Liver (tissue), 9 donors: Measurements from ENCODE around the gene MAT2A. TPM values are rescaled to one million over a fixed set of nuclear protein-coding genes. Genes with fewer than 3 reads are reported as not detected.

Experiments used
- DNase-seq: peaks from one replicate; pipeline ENCODE4 v3.0.0-alpha.2; 2017; ENCODE audit warnings: low spot score
- H3K27ac ChIP-seq, 2 donors: one replicate each; pipeline ENCODE4 v1.7.0; 2013; ENCODE audit warnings: inconsistent platforms in 2 of 2, low read length in 2 of 2, control low read depth in 1 of 2, low read depth in 1 of 2, mild to moderate bottlenecking in 1 of 2
- H3K27me3 ChIP-seq, 4 donors: one replicate each; pipeline versions ENCODE4 v1.6.1 to v1.7.0; 2013; ENCODE audit warnings: low read length in 3 of 4, inconsistent platforms in 1 of 4, mild to moderate bottlenecking in 1 of 4, moderate library complexity in 1 of 4; ENCODE audit not compliant: control insufficient read depth in 4 of 4, insufficient read depth in 4 of 4
- H3K36me3 ChIP-seq, 4 donors: one replicate each; pipeline versions ENCODE4 v1.6.1 to v1.7.0; 2013; ENCODE audit warnings: low read length in 3 of 4, mild to moderate bottlenecking in 3 of 4, low read depth in 1 of 4, moderate library complexity in 1 of 4; ENCODE audit not compliant: control insufficient read depth in 4 of 4, insufficient read depth in 3 of 4
- H3K4me1 ChIP-seq, 4 donors: one replicate each; pipeline versions ENCODE4 v1.6.1 to v1.7.0; 2013; ENCODE audit warnings: low read length in 3 of 4, mild to moderate bottlenecking in 3 of 4, moderate library complexity in 1 of 4; ENCODE audit not compliant: control insufficient read depth in 4 of 4, insufficient read depth in 4 of 4
- H3K4me3 ChIP-seq, 3 donors: one replicate each; pipeline versions ENCODE4 v1.6.1 to v1.7.0; 2013; ENCODE audit warnings: low read length in 3 of 3, control low read depth in 1 of 3, low read depth in 1 of 3, mild to moderate bottlenecking in 1 of 3
- H3K9ac ChIP-seq, 2 donors: one replicate each; pipeline ENCODE4 v1.7.0; 2013; ENCODE audit warnings: low read length in 2 of 2, mild to moderate bottlenecking in 2 of 2, moderate library complexity in 2 of 2, control low read depth in 1 of 2, low read depth in 1 of 2
- H3K9me3 ChIP-seq, 4 donors: one replicate each; pipeline versions ENCODE4 v1.6.1 to v1.7.0; 2013; ENCODE audit warnings: low read length in 3 of 4; ENCODE audit not compliant: control insufficient read depth in 4 of 4
- CTCF ChIP-seq: fragments of 150-350 bp; IDR thresholded peaks from 2 replicates; pipeline ENCODE4 v1.5.1; 2017; ENCODE audit warnings: improper control_type of control experiment, low read depth, low read length; ENCODE audit not compliant: missing input control
- EGR1 ChIP-seq, 2 donors: IDR thresholded peaks; 2 replicates each; pipeline ENCODE4 v1.6.1; 2016 to 2018; ENCODE audit warnings: antibody characterized with exemption in 2 of 2, low read depth in 2 of 2
- FOXA1 ChIP-seq: IDR thresholded peaks from 2 replicates; pipeline ENCODE4 v1.6.1; 2016; ENCODE audit warnings: antibody characterized with exemption
- FOXA2 ChIP-seq: IDR thresholded peaks from 2 replicates; pipeline ENCODE4 v1.6.1; 2016; ENCODE audit warnings: antibody characterized with exemption
- GABPA ChIP-seq, 2 donors: IDR thresholded peaks in 1 of 2; conservative IDR thresholded peaks in 1 of 2; 2 replicates each; pipeline ENCODE4 v1.6.1; 2016; ENCODE audit warnings: antibody characterized with exemption in 2 of 2, mild to moderate bottlenecking in 1 of 2, moderate library complexity in 1 of 2
- HNF4A ChIP-seq, 2 donors: conservative IDR thresholded peaks; 2 replicates each; pipeline ENCODE4 v1.6.1; 2016; ENCODE audit warnings: antibody characterized with exemption in 2 of 2, mild to moderate bottlenecking in 2 of 2
- HNF4G ChIP-seq: IDR thresholded peaks from 2 replicates; pipeline ENCODE4 v1.6.1; 2016; ENCODE audit warnings: antibody characterized with exemption
- JUND ChIP-seq, 2 donors: IDR thresholded peaks; 2 replicates each; pipeline ENCODE4 v1.6.1; 2016; ENCODE audit warnings: antibody characterized with exemption in 2 of 2
- MAX ChIP-seq: IDR thresholded peaks from 2 replicates; pipeline ENCODE4 v1.6.1; 2016; ENCODE audit warnings: antibody characterized with exemption
- NR2F2 ChIP-seq: IDR thresholded peaks from 2 replicates; pipeline ENCODE4 v1.6.1; 2016; ENCODE audit warnings: antibody characterized with exemption
- RXRA ChIP-seq, 2 donors: IDR thresholded peaks; 2 replicates each; pipeline ENCODE4 v1.6.1; 2017 to 2018; ENCODE audit warnings: antibody characterized with exemption in 2 of 2, mild to moderate bottlenecking in 1 of 2
- SP1 ChIP-seq: IDR thresholded peaks from 2 replicates; pipeline ENCODE4 v1.6.1; 2018; ENCODE audit warnings: antibody characterized with exemption, mild to moderate bottlenecking
- TAF1 ChIP-seq: conservative IDR thresholded peaks from 2 replicates; pipeline ENCODE4 v1.6.1; 2016; ENCODE audit warnings: antibody characterized with exemption, mild to moderate bottlenecking
- YY1 ChIP-seq: IDR thresholded peaks from 2 replicates; pipeline ENCODE4 v1.6.1; 2016; ENCODE audit warnings: antibody characterized with exemption, mild to moderate bottlenecking
- WGBS: extraction: QIAGEN DNeasy Blood & Tissue Kit; methylation state at CpG from one replicate; pipeline ENCODE4 v1.1.7; 2013; 5-methylcytosine and 5-hydroxymethylcytosine counted together
- polyA plus RNA-seq, 2 donors: library from polyadenylated mRNA; stranded (reverse) in 1 of 2; unstranded in 1 of 2; fragments of 200-250 nt in 1 of 2; fragments of >200 nt in 1 of 2; fragmentation: Nextera tagmentation in 1 of 2; extraction: Ambion mirVana in 1 of 2; gene quantifications; one replicate each; pipeline versions ENCODE4 v1.2.1 to v1.2.3, GENCODE V29; 2013 to 2015
- total RNA-seq, 2 donors: library from RNA; depleted of rRNA; stranded (reverse); fragments of >200 nt; gene quantifications; one replicate each; pipeline ENCODE4 v1.2.3, GENCODE V29; 2014
- TF ChIP-seq, protein P1 (sequence below): IDR thresholded peaks from 2 replicates; pipeline ENCODE4 v1.6.1; 2016; ENCODE audit warnings: antibody characterized with exemption
- donor health status: healthy.
- donor health status: healthy.
- donor health status: healthy.
- donor health status: healthy.
- donor health status: healthy.

The MAT2A gene
- total and polyA plus RNA-seq, 4 donors, result 48.3 to 104 (median 79.9) TPM

DNA sequence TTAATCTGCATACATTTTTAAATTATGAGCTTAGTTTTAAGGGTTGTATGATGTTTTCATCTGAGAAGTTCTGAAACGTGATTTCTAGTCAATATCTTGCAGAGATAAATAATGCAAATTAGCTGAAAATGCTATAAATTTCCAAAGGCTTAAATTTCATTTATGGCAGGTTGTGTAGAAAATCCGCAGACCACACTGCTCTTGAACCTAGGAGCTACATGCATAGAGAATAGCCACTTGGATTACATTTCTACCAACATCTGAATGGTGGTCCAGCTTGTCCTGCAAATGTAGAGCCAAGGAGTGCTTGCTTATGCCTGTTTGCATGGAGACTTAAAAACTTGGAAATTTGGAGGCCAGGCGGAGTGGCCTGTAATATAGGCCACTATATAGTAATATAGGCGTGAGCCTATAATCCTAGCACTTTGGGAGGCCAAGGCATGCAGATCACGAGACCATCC lies 6.8 kb downstream of the MAT2A start:
- Histone ChIP-seq H3K36me3 (peaks cover 0 to 64% (median 45%) of the 10 kb centered on the region in 4 donors), H3K27me3 (no peaks in the 10 kb centered on the region), H3K9me3 (no peaks in the 10 kb centered on the region), H3K9ac (no peak overlapping the region), H3K4me1 (peaks cover 1 to 19% (median 14%) of the 10 kb centered on the region in 4 donors), H3K4me3 (no peak overlapping the region), H3K27ac (no peak overlapping the region)
- DNase-seq, result no peak
- no peak for TF ChIP-seq YY1
- no peak for TF ChIP-seq JUND (IDR thresholded peaks at IDR 0.05)
- no peak for TF ChIP-seq NR2F2
- no peak for TF ChIP-seq FOXA2
- TF ChIP-seq FOXA1, result no peak
- no peak for TF ChIP-seq HNF4A (conservative IDR thresholded peaks at IDR 0.05)
- TF ChIP-seq GABPA (IDR thresholded peaks at IDR 0.05 in 1 of 2, conservative IDR thresholded peaks at IDR 0.05 in 1 of 2), result no peak
- TF ChIP-seq HNF4G, result no peak
- no peak for TF ChIP-seq TAF1
- TF ChIP-seq, protein P1, sequence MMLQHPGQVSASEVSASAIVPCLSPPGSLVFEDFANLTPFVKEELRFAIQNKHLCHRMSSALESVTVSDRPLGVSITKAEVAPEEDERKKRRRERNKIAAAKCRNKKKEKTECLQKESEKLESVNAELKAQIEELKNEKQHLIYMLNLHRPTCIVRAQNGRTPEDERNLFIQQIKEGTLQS, result no peak
- no peak for TF ChIP-seq EGR1 (IDR thresholded peaks at IDR 0.05; ENCODE audit: low read depth in 2 of 2)
- TF ChIP-seq RXRA (IDR thresholded peaks at IDR 0.05), result no peak
- TF ChIP-seq MAX, result no peak
- TF ChIP-seq CTCF, result no peak
- WGBS, result 86% methylated on average over 5 of the region's 5 CpGs

DNA sequence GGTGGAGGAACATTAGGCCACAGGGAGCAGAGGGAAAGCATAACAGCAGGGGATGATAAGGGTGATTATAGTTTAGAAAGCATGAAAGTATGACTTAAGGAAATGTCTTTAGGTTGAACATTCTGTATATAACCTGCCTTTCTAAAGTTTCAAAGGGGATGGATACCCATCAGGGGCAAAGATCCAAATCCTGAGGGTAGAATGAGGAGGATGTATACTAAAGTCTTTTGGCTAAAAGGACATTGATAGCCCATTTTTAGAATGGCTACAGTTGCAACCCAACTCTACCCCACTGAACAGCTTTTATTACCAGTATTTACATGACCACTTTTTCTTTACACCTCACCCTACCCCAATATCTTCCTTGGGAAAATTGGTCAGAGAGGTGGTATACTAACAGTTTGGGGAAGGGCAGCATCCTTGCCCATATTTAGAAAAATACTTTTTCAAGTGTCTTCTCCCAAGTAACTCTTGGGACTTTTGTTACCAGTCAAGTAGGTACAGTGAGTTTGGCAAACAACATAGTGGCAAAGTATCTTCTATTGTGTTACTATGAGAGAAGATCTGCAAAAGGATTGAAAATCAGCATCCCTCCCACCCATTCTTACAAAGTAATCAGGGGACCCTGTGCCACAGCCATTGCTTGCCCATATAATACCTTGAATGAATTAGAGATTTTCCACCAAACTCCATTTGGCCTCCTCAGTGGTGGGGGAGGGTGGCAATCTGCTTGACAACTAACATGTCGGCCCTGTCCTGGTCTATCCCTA lies 8.3 kb downstream of the MAT2A start:
- TF ChIP-seq HNF4A (conservative IDR thresholded peaks at IDR 0.05) (no peak), TAF1 (no peak), FOXA2 (no peak), JUND (IDR thresholded peaks at IDR 0.05) (no peak), SP1 (no peak), NR2F2 (no peak), HNF4G (no peak), YY1 (no peak), EGR1 (IDR thresholded peaks at IDR 0.05; ENCODE audit: low read depth in 2 of 2) (no peak)
- TF ChIP-seq, protein P1, result no peak
- H3K27ac ChIP-seq, result no peak overlapping the region
- 86% methylated on average over 1 of the region's 1 CpG for WGBS
- no peak for DNase-seq
- H3K9ac ChIP-seq, result no peak overlapping the region
- peaks cover 0 to 7% (median 3%) of the 10 kb centered on the region in 4 donors for H3K4me1 ChIP-seq
- no peaks in the 10 kb centered on the region for H3K27me3 ChIP-seq
- H3K4me3 ChIP-seq, result no peak overlapping the region
- no peaks in the 10 kb centered on the region for H3K9me3 ChIP-seq
- H3K36me3 ChIP-seq, result peaks cover 5 to 69% (median 47%) of the 10 kb centered on the region in 4 donors
